ENCODE data around the gene CCNL1.

CCNL1 gene

DNA sequence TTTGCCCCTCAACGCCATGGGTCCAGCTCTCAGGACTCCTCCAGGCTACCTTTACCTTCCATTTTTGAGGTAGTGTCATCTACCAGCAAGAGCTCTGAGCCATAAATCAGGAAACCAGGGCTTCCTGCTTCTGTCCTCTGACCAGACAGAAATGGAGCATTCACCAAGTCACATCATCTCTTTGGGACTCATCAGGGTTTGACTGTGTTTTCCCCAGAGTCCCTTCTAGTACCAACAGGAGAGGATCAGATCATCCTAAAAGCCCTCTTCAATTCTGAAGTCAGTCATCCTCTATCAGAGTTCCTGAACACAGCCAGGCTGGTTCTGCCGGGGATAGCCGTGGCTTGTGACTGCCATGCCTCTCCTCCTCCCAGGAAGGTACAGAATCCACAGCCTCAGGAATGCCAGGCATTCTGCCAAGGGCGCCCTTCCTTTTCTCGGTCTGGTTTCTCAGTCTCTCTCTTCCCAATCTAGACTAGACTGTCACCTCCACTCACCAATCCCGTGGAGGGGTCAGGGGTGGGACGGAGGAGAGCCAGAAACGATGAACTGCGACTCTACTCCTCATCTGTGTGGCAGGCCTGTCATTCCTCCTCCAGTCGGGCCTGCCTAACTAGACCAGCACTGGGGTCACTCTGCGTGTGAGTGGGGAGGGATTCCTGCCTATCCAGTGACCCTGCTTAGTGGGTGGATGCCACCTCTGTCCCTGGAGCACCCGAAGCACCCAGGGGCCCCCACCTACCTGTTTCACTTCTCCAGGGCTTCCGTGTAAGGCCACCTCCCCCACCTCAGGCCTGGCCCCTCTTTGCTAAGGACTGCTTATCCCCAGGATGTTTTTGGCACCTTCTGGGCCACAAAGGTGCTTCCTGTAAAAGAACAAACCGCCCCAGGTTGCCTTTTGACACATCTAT is 30.9 kb downstream of the CCNL1 start:
- H3K4me1 ChIP-seq (ENCODE audit: control insufficient read depth, insufficient read depth, low read length) = peaks cover 95% of the 10 kb centered on the region
- H3K9me3 ChIP-seq (replicated peaks; ENCODE audit: low read length) = no peaks in the 10 kb centered on the region
- no peaks in the 10 kb centered on the region for H3K27me3 ChIP-seq (ENCODE audit: control insufficient read depth, insufficient read depth, low read length)
- H3K4me3 ChIP-seq (ENCODE audit: low read length) = no peak overlapping the region
- H3K9ac ChIP-seq (ENCODE audit: low read depth, low read length) = peak overlapping the region; percentile 76
- no peaks in the 10 kb centered on the region for H3K36me3 ChIP-seq (ENCODE audit: insufficient read depth, low read length)
- peak overlapping the region; percentile 37 for H3K4me2 ChIP-seq (ENCODE audit: low read length)

GRCh38 chr3:157127831-157128767 is 31.8 kb downstream of the CCNL1 start:
- Histone ChIP-seq H3K9ac (ENCODE audit: low read depth, low read length) (peak overlapping the region; percentile 76), H3K36me3 (ENCODE audit: insufficient read depth, low read length) (no peaks in the 10 kb centered on the region), H3K27me3 (ENCODE audit: control insufficient read depth, insufficient read depth, low read length) (no peaks in the 10 kb centered on the region), H3K4me3 (ENCODE audit: low read length) (no peak overlapping the region), H3K4me2 (ENCODE audit: low read length) (peak overlapping the region; percentile 37), H3K9me3 (replicated peaks; ENCODE audit: low read length) (no peaks in the 10 kb centered on the region), H3K4me1 (ENCODE audit: control insufficient read depth, insufficient read depth, low read length) (peaks cover 94% of the 10 kb centered on the region)

DNA sequence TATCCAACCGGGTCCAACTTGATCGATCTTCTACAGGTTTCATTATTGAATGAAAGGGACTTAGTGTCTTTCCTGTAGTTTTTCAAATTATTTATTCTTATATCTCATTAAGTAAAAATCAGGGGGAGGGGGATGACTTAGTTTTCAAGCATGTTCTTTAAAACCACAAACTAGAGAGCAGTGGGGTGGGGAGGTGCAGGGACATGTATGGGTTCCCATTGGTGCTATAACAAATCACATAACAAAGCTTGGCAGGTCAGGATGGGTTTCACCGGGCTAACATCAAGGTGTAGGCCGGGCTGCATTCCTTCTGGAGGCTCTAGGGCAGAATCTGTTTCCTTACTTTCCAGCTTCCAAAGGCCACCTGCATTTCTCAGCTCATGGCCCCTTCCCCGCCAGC is 32.7 kb downstream of the CCNL1 start:
- no peaks in the 10 kb centered on the region for H3K27me3 ChIP-seq (ENCODE audit: control insufficient read depth, insufficient read depth, low read length)
- H3K36me3 ChIP-seq (ENCODE audit: insufficient read depth, low read length) = no peaks in the 10 kb centered on the region
- peak overlapping the region; percentile 76 for H3K9ac ChIP-seq (ENCODE audit: low read depth, low read length)
- H3K4me3 ChIP-seq (ENCODE audit: low read length) = no peak overlapping the region
- peak overlapping the region; percentile 37 for H3K4me2 ChIP-seq (ENCODE audit: low read length)
- H3K9me3 ChIP-seq (replicated peaks; ENCODE audit: low read length) = no peaks in the 10 kb centered on the region
- peaks cover 94% of the 10 kb centered on the region for H3K4me1 ChIP-seq (ENCODE audit: control insufficient read depth, insufficient read depth, low read length)

DNA sequence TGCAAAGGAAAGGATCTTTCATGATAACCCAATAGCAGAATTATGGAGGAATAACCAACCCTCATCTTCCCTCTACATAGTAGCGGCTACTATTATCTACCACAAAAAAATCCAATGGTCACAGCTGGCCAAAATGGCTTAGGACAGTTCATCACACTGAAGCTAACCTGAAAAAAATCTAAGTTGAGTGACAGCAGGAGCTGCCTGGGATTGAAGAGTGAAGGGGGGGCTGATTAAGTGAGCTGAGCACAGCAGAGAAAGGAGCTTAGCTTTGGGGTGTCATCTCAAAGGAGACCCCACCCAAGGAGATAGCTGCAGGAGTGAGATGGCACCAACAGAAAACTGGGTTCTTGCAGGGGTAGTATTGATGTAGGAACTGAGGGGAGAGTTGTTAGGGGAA is 33.6 kb downstream of the CCNL1 start:
- Histone ChIP-seq H3K9me3 (replicated peaks; ENCODE audit: low read length) (no peaks in the 10 kb centered on the region), H3K9ac (ENCODE audit: low read depth, low read length) (no peak overlapping the region), H3K36me3 (ENCODE audit: insufficient read depth, low read length) (no peaks in the 10 kb centered on the region), H3K4me2 (ENCODE audit: low read length) (no peak overlapping the region), H3K27me3 (ENCODE audit: control insufficient read depth, insufficient read depth, low read length) (no peaks in the 10 kb centered on the region), H3K4me1 (ENCODE audit: control insufficient read depth, insufficient read depth, low read length) (peaks cover 94% of the 10 kb centered on the region), H3K4me3 (ENCODE audit: low read length) (no peak overlapping the region)

DNA sequence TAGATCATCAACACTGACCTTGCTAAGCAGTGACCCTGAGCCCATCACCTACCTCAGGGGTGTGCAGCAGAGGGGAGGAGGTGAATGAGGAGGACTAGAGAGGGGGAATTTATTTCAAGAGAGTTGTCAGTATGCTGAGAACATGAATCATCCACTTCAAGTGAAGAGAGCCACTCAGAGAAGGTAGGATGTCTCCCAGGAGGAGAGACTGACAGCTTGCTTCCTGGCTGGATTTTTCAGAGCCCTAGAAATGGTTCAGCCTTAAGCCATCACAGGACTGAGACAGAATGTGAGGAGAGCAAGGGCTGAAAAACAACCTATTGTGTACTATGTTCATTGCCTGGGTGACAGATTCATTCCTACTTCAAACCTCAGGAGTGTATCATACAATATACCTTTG is 34.8 kb downstream of the CCNL1 start:
- Histone ChIP-seq H3K4me3 (ENCODE audit: low read length) (no peak overlapping the region), H3K9ac (ENCODE audit: low read depth, low read length) (no peak overlapping the region), H3K4me1 (ENCODE audit: control insufficient read depth, insufficient read depth, low read length) (peaks cover 81% of the 10 kb centered on the region), H3K9me3 (replicated peaks; ENCODE audit: low read length) (no peaks in the 10 kb centered on the region), H3K36me3 (ENCODE audit: insufficient read depth, low read length) (no peaks in the 10 kb centered on the region), H3K4me2 (ENCODE audit: low read length) (no peak overlapping the region), H3K27me3 (ENCODE audit: control insufficient read depth, insufficient read depth, low read length) (no peaks in the 10 kb centered on the region)

- Histone ChIP-seq H3K9ac (ENCODE audit: low read depth, low read length) (no peak overlapping the region), H3K4me2 (ENCODE audit: low read length) (no peak overlapping the region), H3K36me3 (ENCODE audit: insufficient read depth, low read length) (no peaks in the 10 kb centered on the region), H3K4me3 (ENCODE audit: low read length) (no peak overlapping the region), H3K9me3 (replicated peaks; ENCODE audit: low read length) (no peaks in the 10 kb centered on the region), H3K27me3 (ENCODE audit: control insufficient read depth, insufficient read depth, low read length) (no peaks in the 10 kb centered on the region), H3K4me1 (ENCODE audit: control insufficient read depth, insufficient read depth, low read length) (peaks cover 66% of the 10 kb centered on the region)
Observed at GRCh38 chr3:157123621-157124020, 36.3 kb downstream of the CCNL1 start.

GRCh38 chr3:157122832-157123427 is 37.0 kb downstream of the CCNL1 start:
- Histone ChIP-seq H3K9ac (ENCODE audit: low read depth, low read length) (peak overlapping the region; percentile 6), H3K4me3 (ENCODE audit: low read length) (no peak overlapping the region), H3K36me3 (ENCODE audit: insufficient read depth, low read length) (no peaks in the 10 kb centered on the region), H3K9me3 (replicated peaks; ENCODE audit: low read length) (no peaks in the 10 kb centered on the region), H3K4me1 (ENCODE audit: control insufficient read depth, insufficient read depth, low read length) (peaks cover 59% of the 10 kb centered on the region), H3K27me3 (ENCODE audit: control insufficient read depth, insufficient read depth, low read length) (no peaks in the 10 kb centered on the region), H3K4me2 (ENCODE audit: low read length) (no peak overlapping the region)

- no peaks in the 10 kb centered on the region for H3K9me3 ChIP-seq (replicated peaks; ENCODE audit: low read length)
- H3K36me3 ChIP-seq (ENCODE audit: insufficient read depth, low read length) = no peaks in the 10 kb centered on the region
- H3K27me3 ChIP-seq (ENCODE audit: control insufficient read depth, insufficient read depth, low read length) = no peaks in the 10 kb centered on the region
- no peak overlapping the region for H3K4me3 ChIP-seq (ENCODE audit: low read length)
- H3K9ac ChIP-seq (ENCODE audit: low read depth, low read length) = peak overlapping the region; percentile 6
- peak overlapping the region; percentile 18 for H3K4me2 ChIP-seq (ENCODE audit: low read length)
- peaks cover 51% of the 10 kb centered on the region for H3K4me1 ChIP-seq (ENCODE audit: control insufficient read depth, insufficient read depth, low read length)
Observed at GRCh38 chr3:157122116-157122515, 37.8 kb downstream of the CCNL1 start.

DNA sequence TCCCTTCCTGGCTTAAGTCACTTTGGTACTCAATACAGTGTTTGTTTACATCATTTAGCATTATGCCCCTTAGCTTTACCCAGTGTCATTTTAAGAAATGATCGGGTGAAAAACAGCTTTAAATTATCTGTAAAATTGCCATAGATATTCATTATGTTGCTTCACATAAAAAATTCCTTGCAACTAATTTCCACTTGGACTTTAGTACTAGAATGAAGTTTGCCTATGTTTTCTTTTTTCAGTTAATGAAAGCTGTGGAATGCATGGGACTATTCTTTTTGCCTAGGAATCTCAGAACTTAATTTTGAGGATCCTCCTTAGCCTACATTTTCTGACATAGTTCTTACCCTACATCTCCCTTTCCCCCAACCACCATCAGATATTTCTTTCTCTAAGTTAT is 38.4 kb downstream of the CCNL1 start:
- H3K4me1 ChIP-seq (ENCODE audit: control insufficient read depth, insufficient read depth, low read length) = peaks cover 45% of the 10 kb centered on the region
- no peak overlapping the region for H3K4me3 ChIP-seq (ENCODE audit: low read length)
- H3K9ac ChIP-seq (ENCODE audit: low read depth, low read length) = no peak overlapping the region

DNA sequence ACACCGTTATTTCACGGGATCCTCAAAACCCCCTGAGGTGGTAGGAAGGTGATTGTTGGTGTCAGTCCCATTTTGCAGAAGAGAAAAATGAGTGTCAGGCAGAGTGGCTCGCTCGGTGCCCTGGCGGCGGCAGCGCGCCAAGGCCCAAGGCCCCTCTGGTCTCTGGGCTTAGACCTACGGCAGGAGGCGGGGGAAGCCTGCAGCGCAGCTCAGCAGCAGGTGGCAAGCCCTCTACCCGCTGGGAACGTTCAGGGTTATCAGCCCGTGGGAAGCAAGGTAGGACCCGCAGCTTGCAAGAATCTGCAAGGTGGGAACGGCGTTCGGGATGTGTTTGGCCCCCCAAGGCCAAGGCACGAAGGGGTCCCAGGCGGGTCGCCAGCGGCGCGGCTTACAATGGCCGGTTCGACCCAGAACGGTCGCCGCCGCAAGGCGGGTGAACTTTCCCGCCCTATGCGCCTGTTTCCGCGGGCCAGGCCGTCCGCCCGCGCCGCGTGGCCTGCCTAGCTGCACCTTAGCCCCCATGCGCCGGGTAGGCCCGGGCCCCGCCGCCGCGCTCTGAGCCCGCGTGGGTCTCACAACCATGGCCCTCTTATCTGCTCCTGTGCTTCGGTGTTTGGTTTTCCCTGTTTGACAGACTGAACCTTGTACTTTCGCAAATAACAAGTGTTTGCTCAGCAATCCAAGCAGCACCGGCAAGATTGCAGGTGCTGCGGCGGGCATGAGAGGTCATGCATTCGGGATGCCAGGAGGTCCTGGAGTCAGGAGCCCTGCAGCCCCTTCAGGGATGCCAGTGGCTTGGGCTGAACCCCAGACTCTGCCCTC is 39.7 kb downstream of the CCNL1 start:
- H3K4me1 ChIP-seq (ENCODE audit: control insufficient read depth, insufficient read depth, low read length) = peaks cover 33% of the 10 kb centered on the region
- no peaks in the 10 kb centered on the region for H3K9me3 ChIP-seq (replicated peaks; ENCODE audit: low read length)
- H3K27me3 ChIP-seq (ENCODE audit: control insufficient read depth, insufficient read depth, low read length) = no peaks in the 10 kb centered on the region
- H3K9ac ChIP-seq (ENCODE audit: low read depth, low read length) = no peak overlapping the region
- H3K36me3 ChIP-seq (ENCODE audit: insufficient read depth, low read length) = no peaks in the 10 kb centered on the region
- H3K4me3 ChIP-seq (ENCODE audit: low read length) = no peak overlapping the region
- H3K4me2 ChIP-seq (ENCODE audit: low read length) = no peak overlapping the region

More for the DNA sequence above, 38.4 kb downstream of the CCNL1 start:
- Histone ChIP-seq H3K4me2 (ENCODE audit: low read length) (no peak overlapping the region), H3K27me3 (ENCODE audit: control insufficient read depth, insufficient read depth, low read length) (no peaks in the 10 kb centered on the region), H3K9me3 (replicated peaks; ENCODE audit: low read length) (no peaks in the 10 kb centered on the region), H3K36me3 (ENCODE audit: insufficient read depth, low read length) (no peaks in the 10 kb centered on the region)

Measured in skeletal muscle satellite cell (primary cell).